K562 (cell line): ENCODE measurements around the gene CLDND2. TPM values are rescaled to one million over a fixed set of nuclear protein-coding genes. Genes with fewer than 3 reads are reported as not detected.

ENCODE experiments used
- BACH1 ChIP-seq: fragments of 200-800 bp; sonication (Bioruptor generic); IDR thresholded peaks from 2 replicates; pipeline ENCODE4 v1.6.1; 2016; ENCODE audit warnings: missing genetic modification characterization, missing compliant biosample characterization
- CHAMP1 ChIP-seq: fragments of 450-650 bp; IDR thresholded peaks from 2 replicates; pipeline ENCODE4 v1.6.1; 2016; ENCODE audit warnings: mild to moderate bottlenecking
- HEY1 ChIP-seq: fragments of 250-450 bp; sonication (Bioruptor Pico); IDR thresholded peaks from 2 replicates; pipeline ENCODE4 v1.5.0; 2020; ENCODE audit warnings: mild to moderate bottlenecking, moderate library complexity, borderline replicate concordance
- KLF13 ChIP-seq: fragments of 450-650 bp; IDR thresholded peaks from 2 replicates; pipeline ENCODE4 v1.6.1; 2016; ENCODE audit warnings: missing genetic modification characterization, low read depth, mild to moderate bottlenecking, missing compliant biosample characterization, moderate library complexity, borderline replicate concordance
- PKNOX1 ChIP-seq: fragments of 450-650 bp; IDR thresholded peaks from 2 replicates; pipeline ENCODE4 v1.6.1; 2016
- POLR2G ChIP-seq: fragments of 200-400 bp; formaldehyde crosslinking; IDR thresholded peaks from 2 replicates; pipeline ENCODE4 v1.6.1; 2017; ENCODE audit warnings: low read depth, mild to moderate bottlenecking, antibody characterized with exemption, low read length, moderate library complexity
- RFX1 ChIP-seq: fragments of 450-650 bp; IDR thresholded peaks from 2 replicates; pipeline ENCODE4 v1.6.1; 2016; ENCODE audit warnings: mild to moderate bottlenecking, moderate library complexity
- TBP ChIP-seq: optimal IDR thresholded peaks from 2 replicates; pipeline ENCODE3; 2011; ENCODE audit warnings: low read depth, low read length, improper control_type of control experiment
- TCF15 ChIP-seq: fragments of 250-450 bp; sonication (Bioruptor Pico); IDR thresholded peaks from 2 replicates; pipeline ENCODE4 v1.8.0; 2022; ENCODE audit warnings: moderate library complexity, mild to moderate bottlenecking, inconsistent platforms
- TEAD4 ChIP-seq, 2 experiments: sonication (generic) in 1 of 2; formaldehyde crosslinking in 1 of 2; IDR thresholded peaks; 2 replicates each; pipeline versions ENCODE4 v1.6.1 to v1.8.0; 2012 to 2022; ENCODE audit warnings: borderline replicate concordance in 1 of 2, inconsistent platforms in 1 of 2, low read length in 1 of 2, mild to moderate bottlenecking in 1 of 2, missing genetic modification reagents in 1 of 2
- XRCC3 ChIP-seq: fragments of 450-650 bp; IDR thresholded peaks from 2 replicates; pipeline ENCODE4 v1.6.1; 2017; ENCODE audit warnings: mild to moderate bottlenecking, moderate library complexity
- ZBTB1 ChIP-seq: sonication (generic); formaldehyde crosslinking; IDR thresholded peaks from 2 replicates; pipeline ENCODE4 v1.8.1; 2023; ENCODE audit warnings: missing genetic modification reagents, low read depth, mild to moderate bottlenecking, borderline replicate concordance
- ZBTB40 ChIP-seq, 2 experiments: fragments of 450-650 bp in 1 of 2; sonication (generic) in 1 of 2; formaldehyde crosslinking in 1 of 2; IDR thresholded peaks; 2 replicates each; pipeline versions ENCODE4 v1.7.1 to v1.9.0; 2016 to 2022; ENCODE audit warnings: inconsistent platforms in 1 of 2, mild to moderate bottlenecking in 1 of 2, missing genetic modification reagents in 1 of 2
- ZNF431 ChIP-seq: sonication (generic); formaldehyde crosslinking; IDR thresholded peaks from 2 replicates; pipeline ENCODE4 v1.8.0; 2022; ENCODE audit warnings: mild to moderate bottlenecking, missing genetic modification reagents
- ZNF76 ChIP-seq: fragments of 250-450 bp; sonication (Bioruptor Pico); IDR thresholded peaks from 2 replicates; pipeline ENCODE4 v1.4.0; 2020; ENCODE audit warnings: mild to moderate bottlenecking, moderate library complexity, borderline replicate concordance
- polyA plus RNA-seq, 8 experiments: library from polyadenylated mRNA; depleted of rRNA in 4 of 8; stranded (reverse) in 5 of 8; unstranded in 3 of 8; fragments of >200 nt; fragmentation: Nextera tagmentation in 2 of 8; fragmentation: Illumina TruSeq in 1 of 8; extraction: Ambion mirVana in 2 of 8; extraction: Trizol in 1 of 8; gene quantifications; 2 replicates each; pipeline versions ENCODE4 v1.2.1 to v1.2.3, GENCODE V29; 2011 to 2014; ENCODE audit warnings: inconsistent platforms in 1 of 8, missing spikeins in 1 of 8
- total RNA-seq, 7 experiments: library from RNA; depleted of rRNA in 6 of 7; stranded (reverse); fragments of >200 nt in 6 of 7; fragmentation: Illumina TruSeq in 2 of 7; extraction: Trizol in 2 of 7; gene quantifications; 2 replicates each; pipeline versions ENCODE4 v1.2.1 to v1.2.3, GENCODE V29; 2011 to 2021; ENCODE audit warnings: low replicate concordance in 1 of 7

Gene CLDND2
- total and polyA plus RNA-seq, 9 of the 15 experiments (the other 6 are each of a cell fraction or from before 2014, with no cell fraction given), result 0.45 to 4.0 (median 1.2) TPM; not detected in 3

GRCh38 chr19:51365965-51366388 lies 2.8 kb downstream of the CLDND2 start, which contains the start of gene ETFB (continued):
- TF ChIP-seq ZBTB40 (IDR thresholded peaks at IDR 0.05) (peak; percentile 38; the same call in 1 of the 2 replicates), ZBTB40 (CRISPR knock-in tag; IDR thresholded peaks at IDR 0.05) (no peak), KLF13 (tag) (no peak), ZNF431 (CRISPR knock-in tag) (no peak), TCF15 (CRISPR knock-in tag) (no peak), HEY1 (CRISPR knock-in tag) (no peak), PKNOX1 (no peak), TEAD4 (IDR thresholded peaks at IDR 0.05; ENCODE audit: low read length) (no peak), TEAD4 (CRISPR knock-in tag; IDR thresholded peaks at IDR 0.05; ENCODE audit: borderline replicate concordance) (no peak), RFX1 (no peak), XRCC3 (no peak), ZNF76 (no peak), ZBTB1 (CRISPR knock-in tag) (peak; percentile 9; the same call in 1 of the 2 replicates), TBP (no peak), POLR2G (peak; percentile 88), CHAMP1 (no peak), BACH1 (tag) (no peak)
